DMS 273 (cell line): Measurements from ENCODE around the gene GRK5.

ENCODE experiments used
- DNase-seq: peaks from one replicate; lab custom pipeline; 2025; ENCODE audit not compliant: unreplicated experiment; lab: John Stamatoyannopoulos, UW

Gene GRK5

DNA sequence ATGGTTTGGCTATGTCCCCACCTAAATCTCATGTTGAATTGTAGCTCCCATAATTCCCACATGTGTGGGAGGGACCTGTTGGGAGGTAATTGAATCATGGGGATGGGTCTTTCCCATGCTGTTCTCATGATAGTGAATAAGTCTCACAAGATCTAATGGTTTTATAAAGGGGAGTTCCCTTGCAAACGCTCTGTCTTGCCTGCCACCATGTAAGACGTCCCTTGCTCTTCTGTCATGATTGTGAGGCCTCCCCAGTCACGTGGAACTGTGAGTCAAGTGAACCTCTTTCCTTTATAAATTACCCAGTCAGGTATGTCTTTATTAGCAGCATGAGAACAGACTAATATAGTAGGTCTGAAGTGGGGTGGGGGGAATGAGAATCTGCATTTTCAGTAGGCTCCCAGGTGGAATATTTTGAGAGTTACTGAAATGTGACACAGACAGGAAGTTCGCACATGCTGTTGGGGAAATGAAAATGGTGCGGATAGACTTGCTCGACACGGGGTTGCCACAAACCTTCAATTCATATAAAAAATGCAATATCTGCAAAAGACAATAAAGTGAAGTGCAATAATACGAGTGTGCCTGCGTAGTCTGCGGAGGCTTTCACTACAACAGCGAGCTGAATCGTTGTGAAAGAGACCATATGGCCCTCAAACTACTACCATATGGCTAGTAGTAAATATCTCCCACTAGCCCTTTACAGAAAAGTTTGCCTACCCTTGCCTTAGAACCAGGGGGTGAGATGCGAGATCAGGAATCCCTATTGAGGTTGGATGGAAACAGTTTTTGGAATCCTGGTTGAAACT is 166.1 kb downstream of the GRK5 start:
- DNase-seq: peak; percentile 85

GRCh38 chr10:119374236-119374635 is 166.9 kb downstream of the GRK5 start:
- no peak for DNase-seq

- DNase-seq: peak; percentile 94
Measured at GRCh38 chr10:119375574-119376272, 168.4 kb downstream of the GRK5 start.

GRCh38 chr10:119377451-119377957 is 170.1 kb downstream of the GRK5 start:
- DNase-seq: peak; percentile 94

DNA sequence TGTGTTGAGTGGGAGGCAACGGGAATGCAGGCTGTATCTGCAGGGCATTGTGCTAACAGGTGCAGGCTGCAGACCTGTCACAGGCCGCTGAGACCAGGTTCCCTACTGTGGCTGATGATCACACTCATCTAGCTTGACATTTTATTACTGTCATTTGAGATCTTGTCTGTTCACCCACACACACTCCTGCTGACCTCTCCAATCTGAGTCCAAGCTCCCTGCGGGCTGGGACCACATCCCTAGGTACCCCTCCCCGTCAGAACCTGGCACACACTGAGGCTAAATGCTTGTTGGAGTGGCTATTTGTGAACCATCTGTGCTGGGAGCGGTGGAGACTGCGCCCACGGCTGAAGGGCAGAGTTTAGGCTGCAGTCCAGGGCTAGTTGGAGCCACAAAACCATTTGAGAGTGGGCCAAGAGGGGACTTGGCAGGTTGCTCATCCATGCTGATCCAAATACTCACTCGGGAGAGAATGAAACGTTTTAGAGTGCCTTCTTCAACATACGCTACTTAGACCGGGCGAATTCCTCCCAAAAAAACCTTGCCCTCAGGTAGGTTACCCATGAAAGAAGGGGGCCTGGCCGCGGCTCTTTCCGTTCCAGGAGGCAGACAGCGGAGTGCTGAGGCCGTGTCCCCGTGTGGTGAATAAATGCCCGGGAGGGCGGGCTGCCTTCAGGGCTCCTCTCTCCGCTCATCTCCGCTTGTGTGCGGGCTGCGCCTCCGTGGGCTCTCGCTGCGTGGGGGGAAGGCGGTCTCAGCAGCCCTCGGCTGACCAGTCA is 170.8 kb downstream of the GRK5 start:
- DNase-seq: peak; percentile 92

DNA sequence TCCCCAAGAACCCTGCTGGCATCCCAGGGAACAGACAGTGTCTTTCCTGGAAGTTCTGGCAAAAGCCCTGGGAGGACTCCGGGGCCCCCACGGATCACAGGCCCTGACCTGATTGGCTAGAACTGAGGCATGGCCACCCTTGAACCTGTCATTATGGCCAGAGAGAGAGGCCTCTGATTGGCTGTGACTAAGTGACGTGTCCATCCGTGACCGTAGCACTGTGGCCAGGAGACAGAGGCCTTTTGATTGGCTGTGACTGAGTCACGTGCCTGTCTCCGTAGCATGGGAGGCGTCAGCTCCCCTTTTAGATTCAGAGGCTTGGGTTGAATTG is 171.3 kb downstream of the GRK5 start:
- peak; percentile 40 for DNase-seq

DNA sequence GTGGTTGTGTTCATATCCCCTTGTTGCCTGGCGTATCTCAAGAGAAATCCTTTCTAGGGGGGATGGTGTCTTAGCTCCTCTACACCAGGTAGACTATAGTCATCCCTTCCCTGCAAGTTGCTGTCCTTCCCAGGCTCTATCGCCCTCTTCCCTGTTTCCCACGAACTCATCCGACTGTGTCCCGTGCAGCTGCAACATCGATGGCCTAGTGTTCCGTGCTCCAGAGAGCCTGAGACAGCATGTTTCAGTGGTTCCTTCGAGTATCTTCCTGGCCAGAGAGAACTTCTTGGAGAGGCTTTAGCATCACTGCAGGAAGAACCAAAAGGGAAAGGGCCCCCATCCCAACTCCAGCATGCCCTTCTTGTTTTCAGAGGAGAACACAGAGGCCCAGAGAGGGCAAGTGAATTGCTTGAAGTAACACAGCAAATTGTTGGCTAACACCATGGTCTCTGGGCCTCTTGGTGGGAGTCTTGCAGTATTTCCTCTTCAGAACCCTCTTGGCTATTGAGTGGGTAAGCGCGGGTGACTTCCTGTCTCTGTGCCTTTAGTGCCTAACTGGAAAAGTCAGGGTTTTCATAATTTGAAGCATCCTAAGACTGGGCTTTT is 172.2 kb downstream of the GRK5 start:
- no peak for DNase-seq

DNA sequence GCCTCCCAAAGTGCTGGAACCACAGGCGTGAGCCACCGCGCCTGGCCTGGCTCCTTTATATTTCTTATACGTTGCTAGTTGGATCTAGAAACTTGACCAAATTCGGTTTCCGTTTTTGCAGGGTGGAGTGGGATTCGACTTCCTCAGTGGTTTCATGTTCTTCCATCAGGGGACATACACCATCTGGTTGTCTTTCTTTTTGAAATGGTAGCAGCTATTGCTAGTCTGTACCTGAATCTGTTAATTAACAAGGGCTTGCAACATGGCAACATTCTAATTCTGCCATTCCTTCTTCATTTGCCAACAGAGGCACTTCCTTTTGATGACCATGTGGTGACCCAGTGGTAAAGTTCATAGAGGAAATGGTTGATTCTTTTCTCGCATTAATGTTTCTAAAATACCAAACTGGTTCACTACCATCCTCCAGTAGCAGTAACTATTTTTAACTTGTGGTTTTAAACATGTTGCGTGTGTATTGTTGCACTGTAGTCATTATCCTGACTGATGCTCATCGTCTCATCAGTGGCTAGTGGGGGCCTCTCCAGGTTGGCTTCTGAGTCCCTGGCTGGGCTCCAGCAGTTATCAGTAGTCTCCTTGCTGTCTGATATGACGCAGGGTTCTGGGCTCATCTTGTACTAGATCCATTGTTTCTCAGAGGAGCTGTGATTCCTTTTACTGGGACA is 175.9 kb downstream of the GRK5 start:
- DNase-seq: peak; percentile 48

DNA sequence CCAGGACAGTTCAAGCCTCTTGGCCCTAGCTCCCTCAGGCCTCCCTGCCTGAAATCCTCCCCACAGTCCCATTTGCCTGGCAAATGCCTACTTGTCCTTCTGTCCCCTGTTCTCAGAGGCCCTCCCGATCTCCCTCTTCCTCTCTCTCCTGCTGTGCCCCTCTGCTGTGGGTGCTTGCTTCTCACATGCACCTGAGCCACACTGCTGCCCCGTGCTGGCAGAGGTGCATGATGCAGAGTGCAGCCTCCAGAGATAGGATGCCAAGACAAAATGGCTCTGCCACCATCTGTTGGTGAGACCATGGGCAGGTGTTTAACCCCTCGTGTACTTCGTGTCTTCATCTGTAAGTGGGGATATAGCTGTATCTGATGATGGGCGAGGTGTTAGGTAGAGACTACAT is 176.8 kb downstream of the GRK5 start:
- DNase-seq: peak; percentile 23

- DNase-seq: no peak
Measured at GRCh38 chr10:119386666-119387065, 179.3 kb downstream of the GRK5 start.

GRCh38 chr10:119388849-119389345 is 181.5 kb downstream of the GRK5 start:
- DNase-seq: no peak

GRCh38 chr10:119391440-119392251 is 184.3 kb downstream of the GRK5 start:
- DNase-seq: peak; percentile 82

DNA sequence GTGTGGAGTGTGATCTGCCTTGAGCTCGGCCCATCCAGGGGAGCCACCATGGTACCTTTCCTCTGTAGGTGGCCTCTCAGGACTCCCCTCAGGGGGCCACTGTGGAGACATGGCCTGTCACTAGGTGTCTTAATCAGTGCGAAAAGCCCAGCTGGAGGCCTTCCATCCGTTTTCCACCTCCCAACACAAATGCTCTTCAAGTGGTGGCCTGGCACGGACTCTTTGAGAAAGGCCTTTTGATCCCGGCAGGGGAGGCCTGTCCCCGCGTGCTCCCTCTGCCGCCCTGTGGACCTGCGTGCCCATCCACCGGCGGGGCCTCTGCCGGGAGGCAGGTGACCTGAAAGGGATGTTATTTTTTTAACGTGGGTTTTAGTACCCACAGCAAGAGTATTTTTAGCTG is 185.6 kb downstream of the GRK5 start:
- DNase-seq: no peak

- DNase-seq: no peak
Measured at GRCh38 chr10:119393421-119393820, 186.1 kb downstream of the GRK5 start.

DNA sequence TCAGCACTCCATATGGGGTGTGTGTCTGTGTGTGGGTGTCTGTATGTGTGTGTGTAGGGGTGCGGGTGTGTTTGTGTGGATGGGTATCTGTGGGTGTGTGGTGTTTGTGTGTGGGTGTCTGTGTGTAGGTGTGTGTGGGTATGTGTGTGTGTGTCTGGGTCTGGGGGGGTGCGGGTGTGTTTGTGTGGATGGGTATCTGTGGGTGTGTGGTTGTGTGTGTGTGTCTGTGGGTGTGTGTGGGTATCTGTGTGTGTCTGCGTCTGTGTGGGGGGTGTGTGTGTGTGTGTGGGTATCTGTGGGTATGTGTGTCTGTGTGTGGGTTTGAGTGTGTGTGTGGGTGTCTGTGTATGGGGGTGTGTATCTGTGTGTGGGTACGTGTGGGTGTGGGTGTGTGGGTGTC is 186.5 kb downstream of the GRK5 start:
- no peak for DNase-seq

DNA sequence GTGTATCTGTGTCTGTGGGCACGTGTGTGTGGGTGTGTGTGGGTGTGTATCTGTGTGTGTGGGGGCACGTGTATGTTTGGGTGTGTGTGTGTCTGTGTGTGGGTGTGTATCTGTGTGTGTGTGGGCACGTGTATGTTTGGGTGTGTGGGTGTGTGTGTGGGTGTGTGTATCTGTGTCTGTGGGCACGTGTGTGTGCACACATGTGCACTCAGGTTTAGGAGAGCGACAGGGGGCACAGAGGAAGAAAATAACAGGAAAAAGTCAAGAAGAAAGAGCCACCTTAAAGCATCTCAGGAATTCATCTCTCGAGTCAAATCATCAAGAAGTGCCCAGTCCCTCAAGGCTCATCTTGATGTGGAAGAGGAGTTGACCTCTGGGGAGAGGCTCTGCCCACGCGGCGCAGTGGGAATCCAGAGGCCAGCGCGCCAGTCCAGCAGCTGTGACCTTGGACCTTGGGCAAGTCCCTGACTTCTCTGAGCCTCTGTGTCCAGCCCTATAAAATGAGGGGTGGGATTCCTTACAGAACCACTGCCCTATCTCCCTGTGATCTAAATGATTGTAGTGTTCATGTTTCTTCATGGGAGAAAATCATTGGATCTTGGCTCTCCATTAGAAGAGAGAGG is 187.4 kb downstream of the GRK5 start:
- DNase-seq: no peak

DNA sequence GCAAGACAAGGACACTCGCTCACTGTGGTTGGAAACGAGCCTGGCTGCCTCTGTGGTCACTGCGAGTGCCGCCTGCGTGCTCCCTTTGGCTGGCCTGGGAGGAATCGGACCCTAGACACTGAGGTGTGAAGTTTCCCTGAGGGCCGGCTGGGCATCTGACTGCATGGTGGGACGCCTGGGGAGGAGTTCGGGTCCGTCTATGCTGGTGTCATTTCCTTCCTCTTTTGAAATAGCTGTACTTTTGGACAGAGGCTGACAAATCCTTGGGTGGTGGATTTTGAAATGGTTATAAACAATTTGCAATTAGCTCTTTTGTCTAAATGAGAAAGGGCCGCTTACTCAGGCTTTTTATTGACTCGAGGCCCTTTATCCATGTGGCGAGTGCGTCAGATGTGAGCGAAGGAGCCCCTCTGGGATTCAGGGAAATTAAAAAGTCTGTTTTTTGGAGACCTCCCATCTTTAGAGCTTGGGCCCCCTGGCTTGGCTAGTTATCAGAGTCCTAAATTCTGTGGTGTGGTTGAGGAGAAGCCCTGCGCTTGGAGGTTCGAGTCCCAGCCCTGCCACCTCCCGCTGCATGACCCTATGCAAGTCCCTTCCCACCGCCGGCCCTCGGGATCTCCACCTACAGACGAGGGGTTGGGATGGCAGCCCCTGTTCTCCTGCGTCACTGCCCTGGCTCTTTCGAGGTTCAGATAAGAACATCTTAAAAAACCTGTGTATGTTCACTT is 188.1 kb downstream of the GRK5 start:
- DNase-seq: no peak

- no peak for DNase-seq
Measured at GRCh38 chr10:119396008-119396708, 188.8 kb downstream of the GRK5 start.
